ENCODE results near the gene SLC27A6.

The SLC27A6 gene

GRCh38 chr5:128973244-128973643 is 8.0 kb downstream of the SLC27A6 start:
- no peak overlapping the region for H3K4me3 ChIP-seq (replicated peaks; ENCODE audit: low read depth, low read length)
- DNase-seq (ENCODE audit: low read depth) = no peak
- no peak for TF ChIP-seq CTCF (IDR thresholded peaks at IDR 0.05; ENCODE audit: low read length, missing control alignments)

GRCh38 chr5:128974567-128974966 is 9.3 kb downstream of the SLC27A6 start:
- no peak overlapping the region for H3K4me3 ChIP-seq (replicated peaks; ENCODE audit: low read depth, low read length)
- no peak for TF ChIP-seq CTCF (IDR thresholded peaks at IDR 0.05; ENCODE audit: low read length, missing control alignments)
- no peak for DNase-seq (ENCODE audit: low read depth)

- H3K4me3 ChIP-seq (replicated peaks; ENCODE audit: low read depth, low read length) = no peak overlapping the region
- TF ChIP-seq CTCF (IDR thresholded peaks at IDR 0.05; ENCODE audit: low read length, missing control alignments) = no peak
- DNase-seq (ENCODE audit: low read depth) = no peak
Measured at GRCh38 chr5:128979761-128980160, 14.5 kb downstream of the SLC27A6 start.

- no peak for TF ChIP-seq CTCF (IDR thresholded peaks at IDR 0.05; ENCODE audit: low read length, missing control alignments)
- no peak for DNase-seq (ENCODE audit: low read depth)
- no peak overlapping the region for H3K4me3 ChIP-seq (replicated peaks; ENCODE audit: low read depth, low read length)
Measured at GRCh38 chr5:128980917-128981316, 15.6 kb downstream of the SLC27A6 start.

GRCh38 chr5:128984480-128984879 is 19.2 kb downstream of the SLC27A6 start:
- DNase-seq (ENCODE audit: low read depth) = no peak
- H3K4me3 ChIP-seq (replicated peaks; ENCODE audit: low read depth, low read length) = no peak overlapping the region
- TF ChIP-seq CTCF (IDR thresholded peaks at IDR 0.05; ENCODE audit: low read length, missing control alignments) = no peak

- no peak overlapping the region for H3K4me3 ChIP-seq (replicated peaks; ENCODE audit: low read depth, low read length)
- no peak for TF ChIP-seq CTCF (IDR thresholded peaks at IDR 0.05; ENCODE audit: low read length, missing control alignments)
- no peak for DNase-seq (ENCODE audit: low read depth)
Measured at GRCh38 chr5:128988476-128988875, 23.2 kb downstream of the SLC27A6 start.

- DNase-seq (ENCODE audit: low read depth) = no peak
- H3K4me3 ChIP-seq (replicated peaks; ENCODE audit: low read depth, low read length) = no peak overlapping the region
Measured at GRCh38 chr5:129001841-129002526, 36.7 kb downstream of the SLC27A6 start.

More at GRCh38 chr5:129001841-129002526, 36.7 kb downstream of the SLC27A6 start:
- no peak for TF ChIP-seq CTCF (IDR thresholded peaks at IDR 0.05; ENCODE audit: low read length, missing control alignments)
